Cardiac septum (tissue), 1 donor: Measurements from ENCODE around the gene PLEKHS1. TPM values are rescaled to one million over a fixed set of nuclear protein-coding genes. Genes with fewer than 3 reads are reported as not detected.
"Not testable (repeated sequence)": the region's sequence is repeated elsewhere in the genome, so short reads cannot be mapped to it uniquely, and the experiment has no call there.

Experiments
- DNase-seq: peaks from one replicate; pipeline ENCODE4 v3.0.0-alpha.2; 2020; ENCODE audit warnings: low spot score
- intact Hi-C: fragments of 100-400 bp; cut with DNase I; formaldehyde crosslinking; loops from one replicate; pipeline ENCODE4 v1.14.0; 2022
- total RNA-seq: library from RNA; stranded (reverse); fragmentation: NEBNext Ultra II Directional; extraction: Animal tissue kit (Norgen Biotek cat#: 25700); gene quantifications from one replicate; pipeline ENCODE4 v1.2.1, GENCODE V29; 2021
- donor health status: DM: no; HTN: no; CAD: no.

Gene PLEKHS1
- total RNA-seq, 1 donor from 2014 or later: not detected

DNA sequence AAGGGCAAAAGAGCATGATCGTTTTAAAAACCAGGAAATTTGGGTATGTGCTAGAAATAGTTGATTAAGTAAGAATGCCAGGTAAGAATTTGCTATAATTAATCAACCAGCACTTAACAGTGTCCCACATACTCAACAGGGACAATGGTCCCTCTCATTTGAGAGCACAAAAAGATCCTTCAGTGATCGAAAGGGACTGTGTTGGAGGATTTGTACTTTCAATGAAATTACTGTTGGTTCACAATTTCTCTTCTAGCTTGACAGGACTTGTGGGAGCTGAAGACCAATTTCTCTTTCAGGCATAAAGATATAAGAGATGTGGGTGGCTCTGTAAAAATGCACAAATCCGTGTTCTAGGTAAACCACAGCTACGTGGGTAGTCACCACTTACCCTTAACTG, 12.5 kb upstream of the PLEKHS1 start:
- intact Hi-C loops: no loop called here
- DNase-seq: no peak

DNA sequence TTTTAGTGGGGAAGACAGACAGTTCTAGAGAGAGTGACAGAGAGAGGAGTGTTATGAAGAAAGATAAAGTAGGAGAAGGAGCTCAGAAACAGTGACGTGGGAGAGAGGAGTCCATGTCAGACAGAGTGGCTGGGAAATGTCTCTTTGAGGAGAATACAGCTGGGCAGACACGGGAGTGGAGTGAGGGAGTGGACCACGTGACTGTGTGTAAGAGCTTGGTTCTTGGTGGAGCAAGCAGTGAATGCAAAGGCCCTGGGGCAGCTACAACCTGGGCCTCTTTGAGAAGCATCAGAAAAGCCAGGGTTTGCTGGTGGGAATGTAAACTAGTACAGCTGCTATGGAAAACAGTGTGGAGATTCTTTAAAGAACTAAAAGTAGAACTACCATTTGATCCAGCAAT, 11.9 kb upstream of the PLEKHS1 start:
- no peak for DNase-seq
- intact Hi-C loops: no loop called here

DNA sequence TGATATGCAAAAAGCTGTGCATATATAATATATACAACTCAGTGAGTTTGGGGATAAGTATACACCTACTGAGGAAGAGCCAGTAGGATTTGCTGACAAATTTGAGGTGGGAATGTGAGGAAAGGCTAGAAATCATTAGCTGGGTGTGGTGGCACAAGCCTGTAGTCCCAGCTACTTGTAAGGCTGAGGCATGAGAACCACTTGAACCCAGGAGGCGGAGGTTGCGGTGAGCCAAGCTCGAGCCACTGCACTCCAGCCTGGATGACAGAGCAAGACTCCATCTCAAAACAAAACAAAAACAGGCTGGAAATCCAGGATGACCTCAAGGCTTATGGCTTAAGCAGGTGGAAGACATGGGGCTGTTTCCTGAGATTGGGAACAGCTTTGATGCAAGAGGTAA, 10.6 kb upstream of the PLEKHS1 start:
- intact Hi-C loops: no loop called here
- DNase-seq: no peak

DNA sequence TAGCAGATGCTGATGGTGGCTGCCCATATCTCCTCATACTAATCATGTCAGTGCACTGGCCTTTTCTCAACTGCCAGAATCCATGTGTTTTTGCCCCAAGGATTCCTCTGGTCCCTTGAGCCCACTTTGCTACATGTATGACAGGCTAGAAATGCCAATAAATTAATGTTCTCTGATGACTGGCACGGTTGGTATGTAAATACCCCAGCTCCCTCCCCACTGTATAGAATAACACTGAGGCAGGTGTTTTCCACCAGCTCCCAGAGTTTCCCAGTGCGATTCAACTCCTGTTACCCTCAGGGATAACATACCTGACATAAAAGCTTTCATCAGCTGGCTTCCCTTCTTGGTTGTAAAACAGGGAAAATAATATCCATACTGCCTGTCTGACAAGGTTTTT, 9.0 kb upstream of the PLEKHS1 start:
- intact Hi-C loops: no loop called here
- no peak for DNase-seq

DNA sequence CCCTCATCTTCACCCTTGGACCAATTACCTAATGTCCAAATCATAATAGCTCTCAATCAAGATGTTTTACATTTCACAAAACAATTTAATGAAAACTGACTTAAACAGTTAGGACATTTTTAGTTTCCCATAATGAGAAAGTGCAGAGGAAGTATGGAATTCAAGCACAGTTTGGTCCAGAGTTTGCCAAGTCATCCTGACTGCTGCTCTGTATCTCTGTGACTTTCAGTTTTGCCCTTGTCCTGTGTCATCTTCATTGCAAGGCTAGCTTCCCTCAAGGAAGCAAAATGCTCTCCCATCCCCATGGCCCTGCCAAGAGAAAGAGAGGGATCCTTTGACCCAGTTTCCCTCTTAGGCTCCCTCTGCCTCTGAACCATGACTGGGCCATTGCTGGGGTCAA, 7.9 kb upstream of the PLEKHS1 start:
- intact Hi-C loops: no loop called here

DNA sequence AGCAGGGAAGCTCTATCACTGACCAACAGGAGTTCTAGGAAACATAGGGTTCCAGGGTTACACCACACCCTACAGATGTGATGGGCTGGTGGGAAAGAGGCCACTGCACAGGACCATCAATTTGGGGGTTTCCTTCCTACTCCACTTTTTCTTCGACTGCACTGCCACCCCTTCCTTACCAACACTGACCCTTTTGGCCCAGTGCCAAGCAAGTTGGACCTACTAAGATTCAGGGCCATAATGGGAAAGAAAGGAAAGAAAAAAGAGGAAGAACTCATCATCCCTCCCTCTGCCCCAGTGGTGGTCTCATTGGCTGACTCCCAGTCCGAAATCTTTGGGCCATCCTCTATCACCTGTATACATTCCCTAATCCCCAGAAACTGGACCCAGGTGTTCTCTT, 6.1 kb upstream of the PLEKHS1 start:
- no peak for DNase-seq
- intact Hi-C loops: no loop called here

More for the DNA sequence above, 7.9 kb upstream of the PLEKHS1 start:
- no peak for DNase-seq

DNA sequence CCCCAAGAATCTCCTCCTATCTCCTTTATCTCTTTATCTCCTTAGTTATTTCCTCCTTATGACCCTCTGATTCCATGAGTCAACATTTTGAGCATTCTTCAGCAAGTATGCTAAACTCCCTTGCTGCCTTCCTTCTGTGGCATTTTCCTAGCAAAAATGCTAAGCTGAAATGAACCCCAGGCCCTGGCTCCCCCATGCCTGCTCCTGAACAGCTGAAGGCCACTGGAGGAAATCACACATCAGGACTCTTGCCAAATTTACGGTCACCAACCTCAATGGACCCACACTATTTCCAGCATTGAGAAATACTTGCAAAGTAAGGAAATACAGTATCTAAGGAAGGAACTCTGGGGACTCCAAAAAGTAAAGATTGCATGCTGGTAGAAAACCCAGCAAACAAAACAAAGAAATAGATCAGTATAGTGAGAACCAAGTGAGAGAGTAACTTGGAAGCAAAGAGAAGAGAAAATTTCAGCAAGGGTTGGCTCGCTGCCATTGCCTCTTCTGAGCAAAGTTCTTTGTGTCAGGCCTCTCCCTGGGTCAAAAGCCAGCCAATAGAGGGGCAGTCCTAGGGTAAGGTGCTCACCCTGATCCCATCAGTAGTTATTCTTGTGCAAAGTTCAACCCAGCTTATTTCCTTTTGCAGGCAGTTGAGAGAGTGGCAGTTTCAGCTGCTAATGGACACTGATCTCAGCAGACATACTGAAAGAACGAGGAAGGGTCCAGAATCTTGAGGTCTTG, 5.1 kb upstream of the PLEKHS1 start:
- no peak for DNase-seq
- intact Hi-C loops: no loop called here

DNA sequence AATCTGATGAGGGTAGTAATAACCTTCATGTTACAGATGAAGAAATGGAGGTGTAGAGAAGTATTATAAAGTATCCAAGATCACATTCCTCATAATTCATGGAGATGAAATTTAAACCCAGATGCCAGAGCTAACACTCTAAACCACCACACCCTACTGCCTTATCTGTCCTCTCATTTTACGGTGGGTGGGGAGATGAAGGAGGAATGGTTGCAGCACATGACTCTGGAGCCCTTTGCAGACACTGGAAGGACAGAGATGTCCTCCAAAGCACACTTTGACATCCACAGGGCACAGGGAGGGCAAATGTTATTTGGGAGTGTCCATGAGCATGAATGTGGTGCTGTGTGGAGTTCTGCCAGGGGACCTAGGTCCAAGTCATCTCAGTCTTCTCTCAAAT, 1.1 kb downstream of the PLEKHS1 start:
- intact Hi-C loops: no loop called here
- no peak for DNase-seq

DNA sequence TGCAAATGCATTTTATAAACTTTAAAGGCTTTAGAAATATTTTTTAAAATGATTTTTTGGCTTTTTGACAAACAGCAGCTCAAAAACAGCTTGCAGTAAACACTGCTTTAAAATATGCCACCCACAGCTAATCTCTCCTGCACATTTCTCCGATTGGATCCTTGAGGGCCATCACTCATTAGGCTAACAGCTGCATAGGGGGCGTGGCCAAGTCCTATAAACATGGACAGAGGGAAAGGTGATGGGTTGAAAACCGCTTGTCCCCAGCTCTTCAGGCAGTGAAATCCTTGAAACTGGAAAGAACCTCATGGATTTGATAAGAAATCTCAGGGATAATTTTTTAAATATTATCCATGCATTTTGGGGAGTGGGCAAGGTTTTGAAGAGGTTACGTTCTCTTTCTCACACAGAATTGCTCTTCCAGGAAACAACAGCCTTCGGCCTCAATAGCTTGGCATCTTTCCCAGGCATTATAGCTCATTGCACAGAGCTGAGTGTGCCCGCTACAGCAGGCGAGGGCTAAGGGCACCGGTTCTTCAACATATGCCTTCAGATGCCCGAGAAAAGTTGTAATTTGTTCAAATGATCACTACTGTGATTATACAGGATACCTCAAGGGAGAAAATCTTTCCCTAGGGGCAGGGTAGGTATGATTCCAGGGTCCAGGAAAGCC, 1.7 kb downstream of the PLEKHS1 start:
- intact Hi-C loops: no loop called here
- DNase-seq: no peak

DNA sequence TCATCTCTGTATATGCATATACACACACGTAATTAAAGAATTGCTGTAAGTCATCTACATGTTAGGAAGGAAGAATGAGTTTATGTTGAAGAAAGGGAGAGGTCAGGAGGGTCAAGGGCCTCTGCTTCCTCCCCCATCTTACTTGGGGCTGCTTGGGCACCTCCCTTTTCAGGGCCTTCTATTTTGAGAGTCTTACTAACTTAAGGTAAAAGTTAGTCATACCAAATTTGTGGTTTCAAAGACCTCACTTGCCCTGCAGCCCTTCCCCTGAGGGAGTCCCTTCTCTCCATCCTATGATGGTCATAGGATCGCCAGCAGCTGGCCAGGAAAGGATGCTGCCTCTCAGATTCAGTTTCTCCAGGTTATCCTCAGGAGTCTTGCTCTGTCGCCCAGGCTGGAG, 2.6 kb downstream of the PLEKHS1 start:
- intact Hi-C loops: no loop called here

DNA sequence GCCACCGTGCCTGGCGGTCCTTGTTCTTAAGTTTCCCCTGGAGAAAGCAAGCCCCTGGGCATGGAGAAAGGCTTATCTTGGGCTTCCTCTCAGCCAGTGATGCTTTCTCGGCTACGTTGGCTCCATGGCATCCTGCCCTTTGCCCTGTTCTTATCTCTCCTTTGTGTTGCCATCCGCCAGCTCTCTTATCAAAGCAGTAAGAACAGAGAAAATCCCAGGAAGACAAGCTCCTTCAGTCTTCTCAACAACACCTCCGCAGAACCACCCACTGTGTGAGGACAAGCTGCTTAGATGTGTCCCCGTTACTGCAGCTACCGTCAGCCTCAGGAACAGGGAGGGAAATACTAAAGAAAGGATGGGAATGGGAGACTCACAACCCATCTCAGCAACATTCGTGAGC, 3.3 kb downstream of the PLEKHS1 start:
- intact Hi-C loops: no loop called here

More for the DNA sequence above, 2.6 kb downstream of the PLEKHS1 start:
- DNase-seq: no peak

DNA sequence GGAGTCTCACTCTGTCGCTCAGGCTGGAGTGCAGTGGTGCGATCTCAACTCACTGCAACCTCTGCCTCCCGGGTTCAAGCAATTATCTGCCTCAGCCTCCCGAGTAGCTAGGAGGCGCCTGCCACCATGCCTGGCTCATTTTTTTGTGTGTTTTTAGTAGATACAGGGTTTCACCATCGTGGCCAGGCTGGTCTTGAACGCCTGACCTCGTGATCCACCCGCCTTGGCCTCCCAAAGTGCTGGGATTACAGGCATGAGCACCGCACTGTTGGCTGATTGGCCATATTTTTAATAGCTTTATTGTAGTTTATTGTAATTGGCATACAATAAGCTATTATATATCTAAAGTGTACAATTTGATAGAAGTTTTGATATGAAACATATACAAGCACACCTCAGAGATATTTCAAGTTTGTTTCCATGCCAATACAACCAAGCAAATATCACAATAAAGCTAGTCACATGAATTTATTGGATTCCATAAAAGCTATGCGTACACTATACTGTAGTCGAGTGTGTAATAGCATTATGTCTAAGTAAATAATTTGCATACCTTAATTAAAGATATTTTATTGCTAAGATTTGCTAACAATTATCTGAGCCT, 5.6 kb downstream of the PLEKHS1 start:
- intact Hi-C loops: no loop called here
- DNase-seq: no peak

More for the DNA sequence above, 3.3 kb downstream of the PLEKHS1 start:
- no peak for DNase-seq

DNA sequence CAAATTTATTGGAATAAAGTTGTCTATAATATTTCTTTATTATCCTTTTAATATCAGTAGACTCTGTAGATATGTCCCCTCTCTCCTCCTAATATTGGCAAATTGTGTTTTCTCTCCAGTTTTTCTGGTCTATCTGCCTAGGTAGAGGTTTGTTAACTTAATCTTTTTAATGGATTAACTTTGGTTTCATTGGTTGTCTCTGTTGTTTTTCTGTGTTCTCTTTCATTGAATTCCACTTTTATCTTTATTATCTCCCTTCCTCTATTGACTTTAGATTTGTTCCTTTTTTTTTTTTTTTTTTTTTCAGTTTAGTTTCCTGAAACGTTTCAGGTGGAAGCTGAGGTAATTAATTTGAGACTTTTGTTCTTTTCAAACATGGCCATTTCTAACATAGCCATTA, 10.6 kb downstream of the PLEKHS1 start:
- no peak for DNase-seq
- intact Hi-C loops: no loop called here

DNA sequence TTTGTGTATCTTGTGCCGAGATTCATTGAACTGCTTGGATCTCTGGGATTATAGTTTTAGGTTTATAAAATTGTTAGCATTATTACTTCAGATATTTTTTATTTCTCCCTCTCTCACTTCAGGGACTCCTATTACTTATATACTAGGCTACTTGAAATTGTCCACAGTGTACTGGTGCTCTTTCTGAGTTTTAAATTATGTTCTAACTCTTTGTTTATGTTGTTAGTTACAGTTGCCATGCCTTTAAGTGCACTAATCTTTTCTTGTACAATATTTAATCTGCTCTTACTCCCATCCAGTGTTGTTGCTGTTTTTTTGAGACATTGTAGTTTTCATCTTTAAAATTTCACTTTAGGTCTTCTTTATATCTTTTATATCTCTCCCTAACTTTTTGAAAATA, 13.1 kb downstream of the PLEKHS1 start:
- intact Hi-C loops: no loop called here
- no peak for DNase-seq

DNA sequence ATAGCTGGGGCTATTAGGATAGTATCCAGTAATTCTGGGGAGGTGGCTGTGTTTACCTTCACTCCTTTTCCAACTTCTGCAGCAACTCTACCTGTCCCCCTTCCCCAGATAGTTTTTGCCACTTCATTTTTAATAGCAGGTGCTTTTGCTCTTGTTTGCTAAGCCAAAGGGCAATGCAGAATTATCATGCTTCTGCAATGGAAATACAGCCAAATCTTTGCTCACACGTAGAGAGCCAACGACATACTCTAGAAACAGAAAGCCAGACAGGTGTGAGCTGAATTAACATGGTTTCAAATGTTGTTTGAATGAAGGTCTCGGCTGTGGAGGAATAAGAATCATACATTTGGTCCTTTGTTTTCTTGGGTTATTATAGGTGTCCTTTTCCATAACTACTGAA, 14.4 kb downstream of the PLEKHS1 start:
- intact Hi-C loops: no loop called here
- DNase-seq: no peak

DNA sequence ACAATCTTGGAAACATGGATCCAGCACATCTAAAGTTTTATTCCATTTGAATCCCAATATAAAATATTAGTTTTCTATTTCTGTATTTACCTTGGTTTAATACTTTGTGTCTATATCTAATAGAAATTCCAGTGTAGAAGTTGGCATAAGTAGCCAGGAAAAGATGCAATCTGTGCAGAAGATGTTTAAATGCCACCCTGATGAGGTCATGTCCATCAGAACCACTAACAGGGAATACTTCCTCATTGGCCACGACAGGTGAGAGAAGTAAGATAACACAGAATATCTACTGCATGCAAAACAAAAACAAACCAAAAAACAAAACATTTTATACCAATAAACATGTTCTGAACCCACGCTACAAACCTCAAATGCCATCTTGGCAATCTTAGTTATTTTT, 15.7 kb downstream of the PLEKHS1 start:
- no peak for DNase-seq
- intact Hi-C loops: no loop called here

DNA sequence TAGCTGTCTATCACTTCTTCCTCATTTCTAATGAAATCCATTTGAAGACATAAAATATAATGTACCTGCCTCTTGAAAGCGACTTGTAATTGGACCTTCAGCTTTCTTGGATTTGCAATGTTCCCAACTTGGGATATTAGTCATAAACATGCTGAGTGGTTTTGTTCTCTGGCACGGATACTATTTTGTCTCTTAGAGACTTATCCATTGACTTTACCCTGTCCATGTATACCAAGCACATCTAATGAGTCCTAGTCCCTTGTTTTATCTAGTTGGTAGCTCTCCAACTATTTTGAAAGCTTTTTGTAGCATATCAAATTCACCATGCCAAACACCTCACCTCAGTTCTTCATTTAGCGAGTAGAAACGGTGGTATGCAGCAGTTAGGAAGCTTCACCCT, 18.9 kb downstream of the PLEKHS1 start:
- DNase-seq: no peak
- intact Hi-C loops: no loop called here

DNA sequence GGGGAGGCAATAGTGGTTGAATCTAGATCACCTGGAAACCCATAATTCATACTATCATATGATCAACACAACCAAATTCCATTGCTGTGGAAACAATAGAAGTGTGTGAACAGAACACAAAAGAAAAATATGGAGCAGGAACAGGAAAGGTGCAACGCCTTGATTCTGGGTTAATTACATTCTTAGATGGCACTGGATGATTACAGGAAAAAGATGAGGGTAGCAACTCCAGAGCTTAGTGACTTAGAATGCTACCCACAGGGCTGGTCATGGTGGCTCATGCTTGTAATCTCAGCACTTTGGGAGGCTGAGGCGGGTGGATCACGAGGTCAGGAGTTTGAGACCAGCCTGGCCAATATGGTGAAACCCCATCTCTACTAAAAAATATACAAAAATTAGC, 19.6 kb downstream of the PLEKHS1 start:
- intact Hi-C loops, DNase-seq: not testable (repeated sequence)

DNA sequence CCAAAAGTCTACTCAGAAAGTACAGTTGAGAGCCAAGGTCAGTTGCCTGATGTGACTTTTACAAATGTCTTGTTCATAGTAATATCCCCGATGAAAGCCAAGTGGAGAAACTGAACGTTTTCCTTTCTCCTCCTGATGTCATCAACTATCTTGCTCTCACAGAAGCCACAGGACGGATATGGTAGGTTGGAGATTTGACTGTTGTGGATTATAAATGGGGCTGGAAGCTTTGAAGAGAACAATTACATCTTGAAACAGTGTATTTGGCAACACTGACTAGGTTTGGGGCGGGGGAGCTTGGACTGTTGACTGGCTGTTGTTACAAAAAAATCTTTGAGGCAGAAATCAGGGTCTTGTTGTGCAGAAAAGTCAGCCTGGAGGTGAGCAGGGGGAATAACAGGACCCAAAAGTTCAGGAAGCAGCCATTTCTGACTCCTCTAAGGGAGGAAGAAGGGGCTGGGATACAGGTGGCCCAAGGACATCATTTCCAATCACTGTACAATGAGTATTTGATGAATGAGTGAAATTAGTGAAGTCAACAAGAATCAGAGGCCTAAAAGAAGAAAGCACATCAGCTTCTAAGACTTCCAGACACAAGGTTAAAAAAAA, 24.3 kb downstream of the PLEKHS1 start:
- intact Hi-C loops: no loop called here
- no peak for DNase-seq

DNA sequence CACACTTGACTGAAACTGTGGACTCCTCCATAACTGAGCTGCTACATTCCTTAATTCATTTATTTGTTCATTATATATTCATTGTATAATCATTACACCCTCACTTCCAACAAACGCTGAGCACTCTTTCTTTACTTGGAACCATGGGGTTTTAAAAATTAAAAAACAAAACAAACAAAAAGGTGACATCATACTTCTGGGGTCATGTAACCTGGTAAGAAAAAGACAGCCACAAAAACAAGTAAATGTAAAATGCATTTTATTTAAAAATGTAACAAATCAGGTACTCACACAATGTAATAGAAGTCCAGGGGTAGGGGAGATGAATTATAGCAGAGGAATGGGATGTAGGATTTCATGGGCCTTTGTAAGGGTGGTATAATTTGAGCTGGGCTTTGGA, 25.1 kb downstream of the PLEKHS1 start:
- intact Hi-C loops: no loop called here
- DNase-seq: no peak
